Measurements from ENCODE around the gene ASPSCR1. TPM values are rescaled to one million over a fixed set of nuclear protein-coding genes. Genes with fewer than 3 reads are reported as not detected.

Gene ASPSCR1
- total and polyA plus RNA-seq, 5 donors = 16.6 to 28.9 (median 21.2) TPM

- Histone ChIP-seq H3K4me3 (ENCODE audit: low read length) (no peak overlapping the region), H3K4me1 (ENCODE audit: control insufficient read depth, insufficient read depth, low read length) (no peaks in the 10 kb centered on the region), H3K27me3 (ENCODE audit: control insufficient read depth, insufficient read depth) (no peaks in the 10 kb centered on the region), H3K9me3 (ENCODE audit: control insufficient read depth, low read length) (no peaks in the 10 kb centered on the region), H3K27ac (ENCODE audit: low read length) (no peak overlapping the region)
- ATAC-seq = no peak
- 88% methylated on average over 12 of the region's 12 CpGs for WGBS
- DNase-seq = no peak
- intact Hi-C loops (cut with DNase I) = no loop called here
Observed at GRCh38 chr17:81999587-81999975, 22.2 kb downstream of the ASPSCR1 start.

GRCh38 chr17:81999976-82000802 is 22.8 kb downstream of the ASPSCR1 start:
- 88% methylated on average over 36 of the region's 36 CpGs for WGBS
- H3K4me1 ChIP-seq (ENCODE audit: control insufficient read depth, insufficient read depth, low read length) = no peaks in the 10 kb centered on the region
- H3K27me3 ChIP-seq (ENCODE audit: control insufficient read depth, insufficient read depth) = no peaks in the 10 kb centered on the region
- intact Hi-C loops (cut with DNase I) = no loop called here
- ATAC-seq (no peak), DNase-seq (no peak)
- no peak overlapping the region for H3K27ac ChIP-seq (ENCODE audit: low read length)
- no peak overlapping the region for H3K4me3 ChIP-seq (ENCODE audit: low read length)
- H3K9me3 ChIP-seq (ENCODE audit: control insufficient read depth, low read length) = no peaks in the 10 kb centered on the region

GRCh38 chr17:82000803-82001570 is 23.6 kb downstream of the ASPSCR1 start:
- no peak for DNase-seq
- intact Hi-C loops (cut with DNase I) = no loop called here
- ATAC-seq = no peak
- Histone ChIP-seq H3K4me3 (ENCODE audit: low read length) (no peak overlapping the region), H3K4me1 (ENCODE audit: control insufficient read depth, insufficient read depth, low read length) (no peaks in the 10 kb centered on the region), H3K27ac (ENCODE audit: low read length) (no peak overlapping the region), H3K9me3 (ENCODE audit: control insufficient read depth, low read length) (no peaks in the 10 kb centered on the region), H3K27me3 (ENCODE audit: control insufficient read depth, insufficient read depth) (no peaks in the 10 kb centered on the region)
- WGBS = 89% methylated on average over 32 of the region's 32 CpGs

GRCh38 chr17:82001571-82002056 is 24.2 kb downstream of the ASPSCR1 start:
- H3K4me3 ChIP-seq (ENCODE audit: low read length) = no peak overlapping the region
- no peaks in the 10 kb centered on the region for H3K9me3 ChIP-seq (ENCODE audit: control insufficient read depth, low read length)
- WGBS = 81% methylated on average over 17 of the region's 17 CpGs
- H3K4me1 ChIP-seq (ENCODE audit: control insufficient read depth, insufficient read depth, low read length) = no peaks in the 10 kb centered on the region
- intact Hi-C loops (cut with DNase I) = no loop called here
- no peak for DNase-seq
- H3K27me3 ChIP-seq (ENCODE audit: control insufficient read depth, insufficient read depth) = no peaks in the 10 kb centered on the region
- no peak for ATAC-seq
- H3K27ac ChIP-seq (ENCODE audit: low read length) = no peak overlapping the region

GRCh38 chr17:82003411-82004381 is 26.3 kb downstream of the ASPSCR1 start:
- DNase-seq = peak; percentile 77 to 82 (median 79)
- WGBS = 59% methylated on average over 53 of the region's 53 CpGs
- Histone ChIP-seq H3K4me3 (ENCODE audit: low read length) (no peak overlapping the region), H3K27ac (ENCODE audit: low read length) (no peak overlapping the region), H3K9me3 (ENCODE audit: control insufficient read depth, low read length) (no peaks in the 10 kb centered on the region), H3K4me1 (ENCODE audit: control insufficient read depth, insufficient read depth, low read length) (no peaks in the 10 kb centered on the region), H3K27me3 (ENCODE audit: control insufficient read depth, insufficient read depth) (no peaks in the 10 kb centered on the region)
- peak; percentile 45 to 83 for ATAC-seq
- intact Hi-C loops (cut with DNase I) = no loop called here

- H3K27me3 ChIP-seq (ENCODE audit: control insufficient read depth, insufficient read depth) = no peaks in the 10 kb centered on the region
- no peak overlapping the region for H3K4me3 ChIP-seq (ENCODE audit: low read length)
- WGBS = 87% methylated on average over 41 of the region's 41 CpGs
- no peaks in the 10 kb centered on the region for H3K9me3 ChIP-seq (ENCODE audit: control insufficient read depth, low read length)
- ATAC-seq (no peak), DNase-seq (no peak)
- intact Hi-C loops (cut with DNase I) = no loop called here
- no peaks in the 10 kb centered on the region for H3K4me1 ChIP-seq (ENCODE audit: control insufficient read depth, insufficient read depth, low read length)
- no peak overlapping the region for H3K27ac ChIP-seq (ENCODE audit: low read length)
Observed at GRCh38 chr17:82004517-82005455, 27.4 kb downstream of the ASPSCR1 start.

GRCh38 chr17:82005701-82006348 is 28.4 kb downstream of the ASPSCR1 start:
- H3K27me3 ChIP-seq (ENCODE audit: control insufficient read depth, insufficient read depth) = no peaks in the 10 kb centered on the region
- no peak for DNase-seq
- no peaks in the 10 kb centered on the region for H3K9me3 ChIP-seq (ENCODE audit: control insufficient read depth, low read length)
- no peak for ATAC-seq
- WGBS = 85% methylated on average over 30 of the region's 30 CpGs
- H3K4me3 ChIP-seq (ENCODE audit: low read length) = no peak overlapping the region
- intact Hi-C loops (cut with DNase I) = no loop called here
- no peak overlapping the region for H3K27ac ChIP-seq (ENCODE audit: low read length)
- H3K4me1 ChIP-seq (ENCODE audit: control insufficient read depth, insufficient read depth, low read length) = no peaks in the 10 kb centered on the region

- WGBS = 66% methylated on average over 24 of the region's 24 CpGs
- ATAC-seq (peak in 1 of 2 donors; percentile 34), DNase-seq (peak in 1 of 3 donors; percentile 56)
- H3K9me3 ChIP-seq (ENCODE audit: control insufficient read depth, low read length) = no peaks in the 10 kb centered on the region
- intact Hi-C loops (cut with DNase I) = no loop called here
- H3K4me3 ChIP-seq (ENCODE audit: low read length) = no peak overlapping the region
- H3K4me1 ChIP-seq (ENCODE audit: control insufficient read depth, insufficient read depth, low read length) = no peaks in the 10 kb centered on the region
- H3K27ac ChIP-seq (ENCODE audit: low read length) = no peak overlapping the region
- no peaks in the 10 kb centered on the region for H3K27me3 ChIP-seq (ENCODE audit: control insufficient read depth, insufficient read depth)
Observed at GRCh38 chr17:82006468-82007227, 29.2 kb downstream of the ASPSCR1 start.

GRCh38 chr17:82007228-82007494 is 29.7 kb downstream of the ASPSCR1 start:
- WGBS = 85% methylated on average over 6 of the region's 6 CpGs
- H3K27ac ChIP-seq (ENCODE audit: low read length) = no peak overlapping the region

More at GRCh38 chr17:82007228-82007494, 29.7 kb downstream of the ASPSCR1 start:
- DNase-seq (no peak), ATAC-seq (no peak)
- no peaks in the 10 kb centered on the region for H3K4me1 ChIP-seq (ENCODE audit: control insufficient read depth, insufficient read depth, low read length)
- H3K4me3 ChIP-seq (ENCODE audit: low read length) = no peak overlapping the region
- H3K27me3 ChIP-seq (ENCODE audit: control insufficient read depth, insufficient read depth) = no peaks in the 10 kb centered on the region
- intact Hi-C loops (cut with DNase I) = no loop called here
- H3K9me3 ChIP-seq (ENCODE audit: control insufficient read depth, low read length) = no peaks in the 10 kb centered on the region
